Measurements from ENCODE around the gene DARS1. TPM values are rescaled to one million over a fixed set of nuclear protein-coding genes. Genes with fewer than 3 reads are reported as not detected.
A peak's percentile ranks its signal among the peaks of the same experiment; 100 is the strongest.
"Not testable (repeated sequence)": the region's sequence is repeated elsewhere in the genome, so short reads cannot be mapped to it uniquely, and the experiment has no call there.

DARS1 gene
- polyA plus RNA-seq, 2 donors, result 52.5 to 141 TPM

GRCh38 chr2:135888587-135888986 is 96.8 kb downstream of the DARS1 start:
- not testable (repeated sequence) for H3K4me3 ChIP-seq (ENCODE audit: low read depth in 1 of 2, low read length in 2 of 2); H3K9me3 ChIP-seq (ENCODE audit: control insufficient read depth in 2 of 2, insufficient read depth in 1 of 2, low read depth in 1 of 2, low read length in 1 of 2); H3K27ac ChIP-seq (ENCODE audit: low read depth in 2 of 2, low read length in 1 of 2); H3K4me1 ChIP-seq (ENCODE audit: control insufficient read depth in 2 of 2, insufficient read depth in 2 of 2, low read length in 1 of 2); H3K36me3 ChIP-seq (ENCODE audit: control insufficient read depth in 2 of 2, insufficient read depth in 2 of 2, low read length in 1 of 2); H3K27me3 ChIP-seq (ENCODE audit: control insufficient read depth in 1 of 2, insufficient read depth in 2 of 2, low read length in 2 of 2)
- WGBS, 2 donors, result 85 to 87% methylated on average over 5 of the region's 5 CpGs

- Histone ChIP-seq H3K27ac (ENCODE audit: low read depth in 2 of 2, low read length in 1 of 2) (no peak overlapping the region), H3K9me3 (ENCODE audit: control insufficient read depth in 2 of 2, insufficient read depth in 1 of 2, low read depth in 1 of 2, low read length in 1 of 2) (no peaks in the 10 kb centered on the region), H3K4me1 (ENCODE audit: control insufficient read depth in 2 of 2, insufficient read depth in 2 of 2, low read length in 1 of 2) (no peaks in the 10 kb centered on the region), H3K27me3 (ENCODE audit: control insufficient read depth in 1 of 2, insufficient read depth in 2 of 2, low read length in 2 of 2) (no peaks in the 10 kb centered on the region), H3K4me3 (ENCODE audit: low read depth in 1 of 2, low read length in 2 of 2) (no peak overlapping the region), H3K36me3 (ENCODE audit: control insufficient read depth in 2 of 2, insufficient read depth in 2 of 2, low read length in 1 of 2) (no peaks in the 10 kb centered on the region)
- 89 to 92% methylated on average over 4 of the region's 4 CpGs for WGBS, 2 donors
Measured at GRCh38 chr2:135885709-135886108, 99.7 kb downstream of the DARS1 start.

GRCh38 chr2:135882415-135882814 is 103.0 kb downstream of the DARS1 start:
- H3K27me3 ChIP-seq (ENCODE audit: control insufficient read depth in 1 of 2, insufficient read depth in 2 of 2, low read length in 2 of 2), result no peaks in the 10 kb centered on the region
- H3K36me3 ChIP-seq (ENCODE audit: control insufficient read depth in 2 of 2, insufficient read depth in 2 of 2, low read length in 1 of 2), result no peaks in the 10 kb centered on the region
- H3K4me3 ChIP-seq (ENCODE audit: low read depth in 1 of 2, low read length in 2 of 2), result no peak overlapping the region
- no peaks in the 10 kb centered on the region for H3K4me1 ChIP-seq (ENCODE audit: control insufficient read depth in 2 of 2, insufficient read depth in 2 of 2, low read length in 1 of 2)
- no peak overlapping the region for H3K27ac ChIP-seq (ENCODE audit: low read depth in 2 of 2, low read length in 1 of 2)
- 70 to 74% methylated on average over 3 of the region's 3 CpGs for WGBS, 2 donors
- no peaks in the 10 kb centered on the region for H3K9me3 ChIP-seq (ENCODE audit: control insufficient read depth in 2 of 2, insufficient read depth in 1 of 2, low read depth in 1 of 2, low read length in 1 of 2)

DNA sequence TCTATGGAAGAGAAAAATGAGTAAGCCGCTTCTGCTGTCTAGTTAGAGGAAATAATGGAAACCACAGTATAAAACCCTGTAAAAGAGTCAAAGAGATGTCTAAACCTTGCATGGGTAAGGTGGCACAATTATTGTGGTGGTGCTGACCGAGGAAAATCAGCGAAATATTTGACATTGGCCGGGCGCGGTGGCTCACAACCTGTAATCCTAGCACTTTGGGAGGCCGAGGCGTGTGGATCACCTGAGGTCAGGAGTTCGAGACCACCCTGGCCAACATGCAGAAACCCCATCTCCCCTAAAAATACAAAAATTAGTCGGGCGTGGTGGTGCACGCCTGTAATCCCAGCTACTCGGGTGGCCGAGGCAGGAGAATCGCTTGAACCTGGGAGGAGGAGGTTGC is 108.7 kb downstream of the DARS1 start:
- not testable (repeated sequence) for H3K9me3 ChIP-seq (ENCODE audit: control insufficient read depth in 2 of 2, insufficient read depth in 1 of 2, low read depth in 1 of 2, low read length in 1 of 2); H3K27ac ChIP-seq (ENCODE audit: low read depth in 2 of 2, low read length in 1 of 2); H3K4me1 ChIP-seq (ENCODE audit: control insufficient read depth in 2 of 2, insufficient read depth in 2 of 2, low read length in 1 of 2); H3K27me3 ChIP-seq (ENCODE audit: control insufficient read depth in 1 of 2, insufficient read depth in 2 of 2, low read length in 2 of 2); H3K36me3 ChIP-seq (ENCODE audit: control insufficient read depth in 2 of 2, insufficient read depth in 2 of 2, low read length in 1 of 2)
- peak overlapping the region in 1 of 2 donors; percentile 67 for H3K4me3 ChIP-seq (ENCODE audit: low read depth in 1 of 2, low read length in 2 of 2)
- WGBS, 2 donors, result 85 to 86% methylated on average over 15 of the region's 15 CpGs

- 0% methylated on average over 68 to 71 of the region's 71 CpGs for WGBS, 2 donors
- H3K9me3 ChIP-seq (ENCODE audit: control insufficient read depth in 2 of 2, insufficient read depth in 1 of 2, low read depth in 1 of 2, low read length in 1 of 2), result no peaks in the 10 kb centered on the region
- peak within 1 kb of the TSS; percentile 67 to 73 for H3K4me3 ChIP-seq (ENCODE audit: low read depth in 1 of 2, low read length in 2 of 2)
- H3K4me1 ChIP-seq (ENCODE audit: control insufficient read depth in 2 of 2, insufficient read depth in 2 of 2, low read length in 1 of 2), result no peaks in the 10 kb centered on the region
- no peaks in the 10 kb centered on the region for H3K36me3 ChIP-seq (ENCODE audit: control insufficient read depth in 2 of 2, insufficient read depth in 2 of 2, low read length in 1 of 2)
- H3K27me3 ChIP-seq (ENCODE audit: control insufficient read depth in 1 of 2, insufficient read depth in 2 of 2, low read length in 2 of 2), result no peaks in the 10 kb centered on the region
- peak within 1 kb of the TSS; percentile 58 to 64 for H3K27ac ChIP-seq (ENCODE audit: low read depth in 2 of 2, low read length in 1 of 2)
Measured at GRCh38 chr2:135876066-135876711, 109.2 kb downstream of the DARS1 start, which contains the start of gene MCM6. Gene MCM6 (minus strand): TSS chr2:135876443. CDS start chr2:135876365, 78 bp downstream.

DNA sequence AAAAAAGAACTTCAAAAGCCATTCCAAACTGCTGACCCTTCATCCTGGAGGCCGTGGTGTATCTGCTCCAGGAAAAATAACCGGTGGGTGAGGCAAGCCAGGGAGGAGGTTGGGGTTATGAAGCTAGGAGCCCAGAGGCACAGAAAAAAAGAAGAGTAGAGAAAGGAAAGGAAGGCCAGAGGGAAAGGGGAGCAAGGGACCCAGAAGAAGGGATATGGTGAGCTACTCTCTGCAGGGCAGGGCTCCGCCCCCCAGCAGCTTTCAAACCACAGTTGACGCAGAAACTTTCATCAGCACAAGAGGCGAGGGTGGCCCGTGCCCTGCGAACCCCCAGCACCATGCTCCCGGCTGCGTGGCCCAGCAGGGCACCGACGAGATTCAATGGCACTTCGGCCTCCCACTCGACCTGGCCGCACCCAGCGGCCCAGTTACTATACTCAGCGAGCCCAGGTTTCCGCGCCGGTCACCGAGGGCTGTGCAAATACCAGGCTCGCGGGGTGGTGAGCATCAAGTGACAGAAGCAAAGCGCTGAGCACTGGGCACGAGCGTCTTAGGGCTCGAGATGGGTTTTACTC is 109.8 kb downstream of the DARS1 start:
- Histone ChIP-seq H3K9me3 (ENCODE audit: control insufficient read depth in 2 of 2, insufficient read depth in 1 of 2, low read depth in 1 of 2, low read length in 1 of 2) (no peaks in the 10 kb centered on the region), H3K36me3 (ENCODE audit: control insufficient read depth in 2 of 2, insufficient read depth in 2 of 2, low read length in 1 of 2) (no peaks in the 10 kb centered on the region), H3K4me3 (ENCODE audit: low read depth in 1 of 2, low read length in 2 of 2) (peak overlapping the region; percentile 67 to 73), H3K27ac (ENCODE audit: low read depth in 2 of 2, low read length in 1 of 2) (peak overlapping the region; percentile 58 to 64), H3K4me1 (ENCODE audit: control insufficient read depth in 2 of 2, insufficient read depth in 2 of 2, low read length in 1 of 2) (no peaks in the 10 kb centered on the region), H3K27me3 (ENCODE audit: control insufficient read depth in 1 of 2, insufficient read depth in 2 of 2, low read length in 2 of 2) (no peaks in the 10 kb centered on the region)
- 1 to 2% methylated on average over 26 of the region's 26 CpGs for whole genome bisulfite sequencing, 2 donors

- 73 to 76% methylated on average over 19 of the region's 19 CpGs for WGBS, 2 donors
Measured at GRCh38 chr2:135874777-135875365, 110.6 kb downstream of the DARS1 start.

DNA sequence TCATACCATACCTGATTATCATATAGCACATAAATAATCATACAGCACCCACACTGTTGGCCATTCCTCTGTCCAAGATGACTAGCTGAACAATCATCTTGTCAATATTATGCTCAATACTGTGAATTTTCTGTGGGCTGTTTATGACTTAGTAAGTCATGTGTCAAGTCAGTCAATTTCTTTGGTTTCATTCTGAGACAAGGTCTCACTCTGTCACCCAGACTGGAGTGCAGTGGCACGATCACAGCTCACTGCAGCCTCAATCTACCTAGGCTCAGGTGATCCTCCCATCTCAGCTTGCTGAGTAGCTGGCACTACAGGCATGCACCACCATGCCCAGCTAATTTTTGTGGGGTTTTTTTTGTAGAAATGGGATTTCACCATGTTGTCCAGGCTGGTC is 114.9 kb downstream of the DARS1 start:
- H3K36me3 ChIP-seq (ENCODE audit: control insufficient read depth in 2 of 2, insufficient read depth in 2 of 2, low read length in 1 of 2), result peaks cover 5 to 7% of the 10 kb centered on the region in 2 donors
- no peaks in the 10 kb centered on the region for H3K27me3 ChIP-seq (ENCODE audit: control insufficient read depth in 1 of 2, insufficient read depth in 2 of 2, low read length in 2 of 2)
- no peak overlapping the region for H3K4me3 ChIP-seq (ENCODE audit: low read depth in 1 of 2, low read length in 2 of 2)
- 89 to 92% methylated on average over 1 of the region's 1 CpG for whole genome bisulfite sequencing, 2 donors
- no peaks in the 10 kb centered on the region for H3K4me1 ChIP-seq (ENCODE audit: control insufficient read depth in 2 of 2, insufficient read depth in 2 of 2, low read length in 1 of 2)
- no peak overlapping the region for H3K27ac ChIP-seq (ENCODE audit: low read depth in 2 of 2, low read length in 1 of 2)
- H3K9me3 ChIP-seq (ENCODE audit: control insufficient read depth in 2 of 2, insufficient read depth in 1 of 2, low read depth in 1 of 2, low read length in 1 of 2), result no peaks in the 10 kb centered on the region

More at GRCh38 chr2:135874777-135875365, 110.6 kb downstream of the DARS1 start:
- Histone ChIP-seq H3K9me3 (ENCODE audit: control insufficient read depth in 2 of 2, insufficient read depth in 1 of 2, low read depth in 1 of 2, low read length in 1 of 2) (no peaks in the 10 kb centered on the region), H3K36me3 (ENCODE audit: control insufficient read depth in 2 of 2, insufficient read depth in 2 of 2, low read length in 1 of 2) (no peaks in the 10 kb centered on the region), H3K27me3 (ENCODE audit: control insufficient read depth in 1 of 2, insufficient read depth in 2 of 2, low read length in 2 of 2) (no peaks in the 10 kb centered on the region), H3K27ac (ENCODE audit: low read depth in 2 of 2, low read length in 1 of 2) (no peak overlapping the region), H3K4me1 (ENCODE audit: control insufficient read depth in 2 of 2, insufficient read depth in 2 of 2, low read length in 1 of 2) (no peaks in the 10 kb centered on the region), H3K4me3 (ENCODE audit: low read depth in 1 of 2, low read length in 2 of 2) (peak overlapping the region in 1 of 2 donors; percentile 67)

GRCh38 chr2:135863233-135863632 is 122.2 kb downstream of the DARS1 start:
- Histone ChIP-seq H3K4me3 (ENCODE audit: low read depth in 1 of 2, low read length in 2 of 2) (no peak overlapping the region), H3K27me3 (ENCODE audit: control insufficient read depth in 1 of 2, insufficient read depth in 2 of 2, low read length in 2 of 2) (no peaks in the 10 kb centered on the region), H3K9me3 (ENCODE audit: control insufficient read depth in 2 of 2, insufficient read depth in 1 of 2, low read depth in 1 of 2, low read length in 1 of 2) (no peaks in the 10 kb centered on the region), H3K27ac (ENCODE audit: low read depth in 2 of 2, low read length in 1 of 2) (no peak overlapping the region), H3K36me3 (ENCODE audit: control insufficient read depth in 2 of 2, insufficient read depth in 2 of 2, low read length in 1 of 2) (peaks cover 5 to 13% of the 10 kb centered on the region in 2 donors), H3K4me1 (ENCODE audit: control insufficient read depth in 2 of 2, insufficient read depth in 2 of 2, low read length in 1 of 2) (no peaks in the 10 kb centered on the region)
- WGBS, 2 donors, result 83 to 85% methylated on average over 6 of the region's 6 CpGs

All from esophagus (tissue), 2 donors.